GM12892 (cell line): ENCODE measurements around the gene ACSL1. TPM values are rescaled to one million over a fixed set of nuclear protein-coding genes. Genes with fewer than 3 reads are reported as not detected.

Experiments
- DNase-seq: peaks from one replicate; pipeline ENCODE4 v3.0.0; 2011; ENCODE audit not compliant: insufficient read length
- FAIRE-seq: peaks from 2 replicates; lab custom pipeline; 2011; peaks lifted over from hg19 to GRCh38; lab: Jason Lieb, UNC
- POLR2A ChIP-seq: IDR thresholded peaks from 2 replicates; pipeline ENCODE4 v1.6.1; 2011; ENCODE audit warnings: low read depth, low read length, control low read depth
- POLR2AphosphoS5 ChIP-seq: IDR thresholded peaks from 2 replicates; pipeline ENCODE4 v1.6.1; 2011; ENCODE audit warnings: low read depth, low read length, control low read depth
- TAF1 ChIP-seq: IDR thresholded peaks from 2 replicates; pipeline ENCODE4 v1.6.1; 2011; ENCODE audit warnings: low read depth, mild to moderate bottlenecking, control low read depth, low read length, borderline replicate concordance
- polyA plus RNA-seq: library from polyadenylated mRNA; unstranded; fragments of >200 nt; gene quantifications from one replicate; pipeline ENCODE4 v1.2.1, GENCODE V29; 2012; ENCODE audit warnings: missing spikeins, inconsistent platforms; ENCODE audit not compliant: missing spikeins

Gene ACSL1, protein sequence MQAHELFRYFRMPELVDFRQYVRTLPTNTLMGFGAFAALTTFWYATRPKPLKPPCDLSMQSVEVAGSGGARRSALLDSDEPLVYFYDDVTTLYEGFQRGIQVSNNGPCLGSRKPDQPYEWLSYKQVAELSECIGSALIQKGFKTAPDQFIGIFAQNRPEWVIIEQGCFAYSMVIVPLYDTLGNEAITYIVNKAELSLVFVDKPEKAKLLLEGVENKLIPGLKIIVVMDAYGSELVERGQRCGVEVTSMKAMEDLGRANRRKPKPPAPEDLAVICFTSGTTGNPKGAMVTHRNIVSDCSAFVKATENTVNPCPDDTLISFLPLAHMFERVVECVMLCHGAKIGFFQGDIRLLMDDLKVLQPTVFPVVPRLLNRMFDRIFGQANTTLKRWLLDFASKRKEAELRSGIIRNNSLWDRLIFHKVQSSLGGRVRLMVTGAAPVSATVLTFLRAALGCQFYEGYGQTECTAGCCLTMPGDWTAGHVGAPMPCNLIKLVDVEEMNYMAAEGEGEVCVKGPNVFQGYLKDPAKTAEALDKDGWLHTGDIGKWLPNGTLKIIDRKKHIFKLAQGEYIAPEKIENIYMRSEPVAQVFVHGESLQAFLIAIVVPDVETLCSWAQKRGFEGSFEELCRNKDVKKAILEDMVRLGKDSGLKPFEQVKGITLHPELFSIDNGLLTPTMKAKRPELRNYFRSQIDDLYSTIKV
- polyA plus RNA-seq, result 40.4 TPM

DNA sequence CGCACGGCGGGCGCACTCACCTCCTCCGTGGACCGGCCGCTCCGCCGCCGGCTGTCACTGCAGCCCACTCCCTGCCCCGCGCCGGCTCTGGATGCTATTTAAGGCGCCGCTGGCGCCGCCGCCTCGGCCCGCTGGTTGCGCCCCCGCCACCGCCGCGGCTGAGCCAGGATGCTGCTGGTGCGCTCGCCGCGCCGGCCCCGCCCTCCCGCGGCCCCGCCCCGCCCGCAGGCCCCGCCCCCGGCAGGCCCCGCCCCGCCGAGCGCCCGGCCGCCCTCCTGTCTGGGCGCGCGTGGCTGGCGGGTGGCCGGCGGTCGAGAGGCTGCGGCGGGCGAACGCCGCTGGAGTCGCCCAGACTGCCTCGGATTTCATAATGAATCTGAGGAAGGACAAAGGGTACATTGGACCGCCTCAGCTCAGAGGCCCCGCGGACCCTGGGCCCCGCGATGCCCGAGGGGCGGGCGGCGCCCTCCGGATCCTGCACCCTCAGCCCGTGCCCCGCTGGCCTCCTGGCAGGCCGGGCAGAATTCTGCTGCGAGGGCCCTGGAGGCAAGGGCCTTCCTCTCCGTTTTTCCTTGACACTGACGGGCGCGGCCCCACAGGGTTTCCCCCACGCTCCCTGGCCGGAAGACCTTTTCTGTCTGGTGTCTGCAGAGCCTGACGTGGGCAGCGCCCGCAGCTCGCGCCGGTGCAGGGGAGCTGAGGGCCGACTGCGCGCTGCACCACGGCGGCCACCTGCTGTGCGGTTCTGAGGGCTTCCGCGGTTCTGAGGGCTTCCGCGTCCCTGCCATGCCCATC lies at the start of gene ACSL1:
TSS of gene ACSL1 (minus strand) at position 73 of the 795 bp plus-strand sequence. CDS start 22,454 bp downstream, outside the sequence.
- FAIRE-seq (peak; percentile 90), DNase-seq (peak; percentile 85)
- TF ChIP-seq POLR2AphosphoS5 (no peak; the same call in 1 of the 2 replicates), POLR2A (peak; percentile 87; the same call in 1 of the 2 replicates)

DNA sequence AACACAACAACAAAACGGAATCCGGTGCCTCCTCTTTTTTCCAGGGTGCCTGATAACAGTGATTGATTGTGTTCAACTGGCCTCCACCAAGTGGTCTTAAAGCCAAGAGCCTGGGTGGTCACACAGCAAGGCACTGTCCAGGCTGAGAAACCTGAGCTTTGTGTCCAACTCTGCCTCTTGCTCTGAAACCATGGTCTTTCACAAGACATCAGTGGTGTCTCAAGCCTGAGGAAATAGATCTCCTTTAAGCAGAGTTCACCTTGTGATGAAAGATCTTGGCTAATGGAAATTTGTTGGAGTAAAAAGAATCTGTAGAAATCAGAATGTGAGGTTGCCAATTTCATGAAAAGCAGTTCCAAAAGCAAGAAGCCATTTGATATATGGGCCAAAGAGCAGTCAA lies 47.3 kb upstream of the ACSL1 start:
- DNase-seq (no peak), FAIRE-seq (no peak)
- TF ChIP-seq TAF1 (no peak), POLR2A (no peak), POLR2AphosphoS5 (no peak)

DNA sequence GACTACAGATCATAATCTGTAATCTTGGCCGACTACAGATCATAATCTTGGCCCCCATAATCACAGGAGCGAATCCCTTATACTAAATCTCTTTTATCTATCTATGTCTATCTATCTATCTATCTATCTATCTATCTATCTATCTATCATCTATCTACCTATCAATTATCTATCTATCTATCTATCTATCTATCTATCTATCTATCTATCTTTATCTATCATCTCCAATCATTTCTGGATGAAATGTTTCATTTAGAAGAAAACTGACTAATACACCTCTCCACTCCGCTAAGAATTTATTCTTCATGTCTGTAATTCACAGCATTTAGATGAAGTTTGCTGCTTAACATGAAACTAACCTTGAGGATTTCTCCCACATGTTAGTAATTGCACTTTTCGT lies 45.0 kb upstream of the ACSL1 start:
- no peak for DNase-seq
- no peak for FAIRE-seq
- TF ChIP-seq TAF1 (no peak), POLR2AphosphoS5 (no peak), POLR2A (no peak)

DNA sequence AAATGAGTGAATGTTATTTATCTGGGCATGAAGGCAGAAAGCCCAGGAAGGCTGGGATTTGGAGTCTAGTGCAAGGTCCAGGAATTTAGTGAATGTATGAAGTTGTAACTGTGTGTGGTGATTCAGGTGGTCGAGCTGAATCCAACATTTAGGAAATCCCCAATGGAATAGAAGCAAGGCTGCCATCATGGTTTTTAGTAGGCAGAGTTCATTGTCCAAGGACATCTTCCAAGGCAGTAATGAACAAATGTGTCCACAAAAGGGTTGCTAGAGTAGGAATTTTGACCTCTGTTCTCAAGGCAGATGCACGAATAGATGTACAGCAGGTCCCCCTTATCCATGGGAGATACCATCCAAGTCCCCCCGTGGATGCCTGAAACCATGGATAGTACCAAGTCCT lies 42.9 kb upstream of the ACSL1 start:
- TF ChIP-seq POLR2AphosphoS5 (no peak), POLR2A (no peak), TAF1 (no peak)
- DNase-seq (no peak), FAIRE-seq (no peak)

DNA sequence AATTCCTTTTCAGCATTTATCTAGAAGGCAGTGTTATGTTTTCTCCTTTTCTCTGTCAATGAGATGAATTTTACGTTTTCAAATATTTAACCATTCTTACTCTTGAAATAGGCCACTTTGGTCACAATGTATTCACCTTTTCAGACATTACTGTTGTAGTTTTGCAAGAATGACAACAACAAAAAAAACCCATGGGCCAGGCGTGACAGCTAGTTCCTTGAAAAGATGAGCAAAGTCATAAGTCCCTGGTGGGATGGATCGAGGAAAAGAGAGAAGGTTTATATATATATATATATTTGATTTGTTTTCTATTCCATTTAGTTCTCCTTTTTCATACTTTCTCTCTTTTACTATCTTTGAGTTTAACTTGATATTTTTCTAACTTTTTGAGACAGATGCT lies 38.1 kb upstream of the ACSL1 start:
- DNase-seq (no peak), FAIRE-seq (no peak)
- TF ChIP-seq TAF1 (no peak), POLR2A (no peak)

DNA sequence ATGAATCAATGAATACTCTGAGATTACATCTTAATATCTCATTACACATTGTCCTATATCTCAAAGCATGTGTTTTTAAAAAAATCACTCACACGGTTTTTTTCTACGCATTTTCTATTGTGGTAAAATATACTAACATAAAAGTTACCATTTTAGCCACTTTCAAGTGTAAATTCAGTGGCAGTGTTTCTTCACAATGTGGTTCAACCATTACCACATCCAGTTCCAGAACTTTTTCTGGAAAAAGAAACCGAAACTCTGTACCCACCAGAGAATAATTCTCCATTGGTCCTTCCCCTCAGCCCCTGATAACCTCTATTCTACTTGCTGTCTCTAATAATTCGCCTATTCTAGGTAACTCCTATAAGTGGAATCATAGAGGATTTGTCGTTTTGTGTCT lies 35.3 kb upstream of the ACSL1 start:
- no peak for DNase-seq
- no peak for FAIRE-seq
- TF ChIP-seq TAF1 (no peak), POLR2AphosphoS5 (no peak), POLR2A (no peak)

DNA sequence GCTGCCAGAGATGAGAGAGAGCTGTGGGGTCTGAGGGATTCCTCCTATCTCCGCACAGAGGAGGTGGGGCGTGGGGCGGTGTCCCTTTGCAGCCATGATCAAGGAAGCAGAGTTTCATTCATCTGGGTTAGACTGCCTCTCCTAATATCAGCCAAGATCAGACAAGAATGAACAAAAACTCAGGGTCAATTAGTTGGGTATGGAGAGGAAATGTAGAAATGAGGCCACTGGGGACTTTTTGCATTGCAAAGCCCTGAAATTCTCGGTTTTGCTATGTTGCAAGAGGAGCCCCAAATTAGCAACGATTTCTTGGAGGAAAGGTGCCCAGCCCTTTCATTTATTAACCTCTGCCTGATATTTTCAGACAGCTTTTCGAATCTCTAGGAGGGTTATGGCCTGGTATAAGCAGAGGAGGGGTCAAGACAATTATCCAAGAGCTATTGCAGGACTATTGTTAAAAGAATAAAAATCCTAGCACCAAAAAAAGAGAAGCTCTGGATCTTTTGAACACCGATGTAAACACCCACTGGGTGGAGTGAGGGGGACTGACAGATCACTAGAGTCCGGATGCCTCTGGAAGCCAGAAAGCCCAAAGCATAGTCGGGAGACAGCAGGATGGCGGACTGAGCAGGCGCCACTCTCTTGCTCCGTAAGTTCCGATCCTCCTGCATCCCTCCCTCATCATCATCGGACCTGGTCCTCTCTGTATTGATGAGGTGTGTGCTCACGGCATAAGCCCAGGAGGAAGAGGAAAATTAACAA lies 34.4 kb upstream of the ACSL1 start:
- TF ChIP-seq POLR2AphosphoS5 (no peak), POLR2A (no peak)
- FAIRE-seq (peak; percentile 80), DNase-seq (no peak)

DNA sequence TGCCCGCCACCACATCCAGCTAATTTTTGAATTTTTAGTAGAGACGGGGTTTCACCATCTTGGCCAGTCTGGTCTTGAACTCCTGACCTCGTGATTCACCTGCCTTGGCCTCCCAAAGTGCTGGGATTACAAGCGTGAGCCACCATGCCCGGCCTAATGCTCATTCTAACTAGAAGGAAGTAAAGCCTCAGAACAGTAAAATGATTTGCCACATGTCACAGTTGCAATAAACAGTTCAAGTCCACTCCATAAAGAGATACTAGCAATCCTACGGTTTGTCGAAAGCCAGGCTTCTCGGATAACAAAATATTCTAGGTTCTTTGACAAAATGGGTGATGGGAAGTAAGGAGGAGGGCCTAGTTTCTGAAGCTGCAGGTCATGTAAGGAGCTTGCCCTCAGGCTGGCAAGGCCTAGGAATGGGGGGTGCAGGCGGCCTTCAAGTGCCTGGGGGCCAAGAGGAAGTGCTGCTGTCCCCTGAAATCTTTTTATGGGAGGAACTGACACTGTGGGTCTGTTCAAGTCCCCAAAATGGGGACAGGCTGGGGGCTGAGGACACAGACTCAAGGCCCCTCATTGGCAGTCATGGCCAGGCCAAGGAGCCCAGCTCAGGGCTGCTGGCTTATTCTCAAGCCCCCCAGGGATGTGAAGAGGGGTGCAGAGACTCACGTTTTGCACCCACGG lies 31.8 kb upstream of the ACSL1 start:
- DNase-seq, result no peak
- no peak for FAIRE-seq
- TF ChIP-seq TAF1 (no peak), POLR2A (no peak), POLR2AphosphoS5 (no peak)

DNA sequence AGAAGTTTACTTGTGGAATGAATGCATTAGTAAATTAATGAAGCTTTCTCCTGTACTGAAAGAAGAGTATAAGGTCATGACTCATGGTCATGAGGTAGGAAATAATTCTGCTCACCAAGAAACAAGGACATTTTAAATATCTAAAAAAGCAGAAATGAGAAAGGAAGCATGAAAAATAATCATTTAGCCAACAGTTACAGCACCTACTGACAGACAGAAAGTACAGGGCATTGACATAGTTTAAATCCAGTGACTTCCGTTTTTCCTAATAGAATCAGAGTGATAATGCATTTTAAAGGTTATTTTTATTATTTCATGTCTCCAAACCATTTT lies 30.5 kb upstream of the ACSL1 start:
- FAIRE-seq (peak; percentile 14), DNase-seq (no peak)
- TF ChIP-seq POLR2A (no peak), TAF1 (no peak), POLR2AphosphoS5 (no peak)

DNA sequence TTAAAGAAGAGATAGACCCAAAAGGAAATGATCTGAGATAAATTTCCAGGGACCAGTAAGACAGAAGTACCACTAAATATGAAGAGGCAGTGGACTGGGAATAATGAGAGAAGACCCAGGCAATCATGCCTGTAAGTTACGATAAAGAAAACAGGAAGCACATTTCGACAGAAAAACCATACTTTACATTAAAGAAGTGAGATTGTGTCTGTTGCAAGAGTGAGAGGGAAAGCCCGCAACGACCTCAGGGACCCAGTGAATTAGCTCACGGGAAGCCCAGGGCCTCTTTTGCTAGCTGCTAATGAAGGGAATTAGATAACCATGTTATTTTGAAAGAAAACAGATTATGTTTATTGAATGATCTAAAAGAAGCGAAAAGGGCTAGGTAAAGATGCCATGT lies 28.9 kb upstream of the ACSL1 start:
- DNase-seq, result no peak
- TF ChIP-seq POLR2AphosphoS5 (no peak), TAF1 (no peak), POLR2A (no peak)
- FAIRE-seq, result peak; percentile 92
